MM.1S (cell line): Measurements from ENCODE around the gene CLEC3B.
"Not testable (repeated sequence)": the region's sequence is repeated elsewhere in the genome, so short reads cannot be mapped to it uniquely, and the experiment has no call there.

ENCODE experiments used
- DNase-seq: peaks from one replicate; pipeline ENCODE4 v3.0.0-alpha.2; 2015
- H2AFZ ChIP-seq: fragments of 300-600 bp; sonication (generic); 2 replicates; pipeline ENCODE4 v1.6.0; 2016; ENCODE audit warnings: antibody characterized with exemption, low read length
- H3F3A ChIP-seq: fragments of 300-600 bp; sonication (generic); 2 replicates; pipeline ENCODE4 v1.6.1; 2016; ENCODE audit warnings: mild to moderate bottlenecking, antibody characterized with exemption, low read length, moderate library complexity, mixed read lengths; ENCODE audit not compliant: insufficient read depth
- H3K27ac ChIP-seq: fragments of 300-600 bp; sonication (generic); 2 replicates; pipeline ENCODE4 v1.5.1; 2016; ENCODE audit warnings: mild to moderate bottlenecking, low read length
- H3K27me3 ChIP-seq: fragments of 300-600 bp; sonication (generic); replicated peaks from 2 replicates; pipeline ENCODE4 v1.6.0; 2016; ENCODE audit warnings: low read length; ENCODE audit not compliant: insufficient read depth
- H3K36me3 ChIP-seq: fragments of 300-600 bp; sonication (generic); replicated peaks from 2 replicates; pipeline ENCODE4 v1.6.1; 2016; ENCODE audit warnings: mild to moderate bottlenecking, low read length, mixed read lengths; ENCODE audit not compliant: insufficient read depth
- H3K4me1 ChIP-seq: fragments of 300-600 bp; sonication (generic); 2 replicates; pipeline ENCODE4 v1.6.1; 2016; ENCODE audit warnings: low read length, mixed read lengths
- H3K4me2 ChIP-seq: fragments of 300-600 bp; sonication (generic); 2 replicates; pipeline ENCODE4 v1.6.0; 2016; ENCODE audit warnings: low read depth, low read length
- H3K4me3 ChIP-seq: fragments of 300-600 bp; sonication (generic); 2 replicates; pipeline ENCODE4 v1.5.1; 2016; ENCODE audit warnings: low read length, mixed read lengths
- H3K79me2 ChIP-seq: fragments of 300-600 bp; sonication (generic); 2 replicates; pipeline ENCODE4 v1.6.1; 2016; ENCODE audit warnings: mixed run types, low read length, mixed read lengths
- H3K9ac ChIP-seq: fragments of 300-600 bp; sonication (generic); 2 replicates; pipeline ENCODE4 v1.6.1; 2016; ENCODE audit warnings: low read length, mixed read lengths
- H3K9me2 ChIP-seq: fragments of 300-600 bp; sonication (generic); replicated peaks from 2 replicates; pipeline ENCODE4 v1.6.1; 2016; ENCODE audit warnings: mild to moderate bottlenecking, low read length, mixed read lengths; ENCODE audit not compliant: insufficient read depth
- H3K9me3 ChIP-seq: fragments of 300-600 bp; sonication (generic); replicated peaks from 2 replicates; pipeline ENCODE4 v1.6.1; 2016; ENCODE audit warnings: mild to moderate bottlenecking, low read length, mixed read lengths; ENCODE audit not compliant: insufficient read depth
- H4K20me1 ChIP-seq: fragments of 300-600 bp; sonication (generic); 2 replicates; pipeline ENCODE4 v1.6.1; 2016; ENCODE audit warnings: mild to moderate bottlenecking, low read length, moderate library complexity, mixed read lengths; ENCODE audit not compliant: insufficient read depth
- EZH2 ChIP-seq: fragments of 300-600 bp; sonication (generic); optimal IDR thresholded peaks from 2 replicates; pipeline ENCODE3; 2017; ENCODE audit warnings: low read depth, mild to moderate bottlenecking, antibody characterized with exemption, low read length, mixed read lengths
- EZH2phosphoT487 ChIP-seq: fragments of 300-600 bp; sonication (generic); IDR thresholded peaks from 2 replicates; pipeline ENCODE4 v1.6.1; 2018; ENCODE audit warnings: antibody characterized with exemption, low read length
- TF ChIP-seq, protein P1 (sequence below): fragments of 300-600 bp; sonication (generic); IDR thresholded peaks from 2 replicates; pipeline ENCODE4 v1.5.1; 2016; ENCODE audit warnings: antibody characterized with exemption, low read length, mixed read lengths

Gene CLEC3B

DNA sequence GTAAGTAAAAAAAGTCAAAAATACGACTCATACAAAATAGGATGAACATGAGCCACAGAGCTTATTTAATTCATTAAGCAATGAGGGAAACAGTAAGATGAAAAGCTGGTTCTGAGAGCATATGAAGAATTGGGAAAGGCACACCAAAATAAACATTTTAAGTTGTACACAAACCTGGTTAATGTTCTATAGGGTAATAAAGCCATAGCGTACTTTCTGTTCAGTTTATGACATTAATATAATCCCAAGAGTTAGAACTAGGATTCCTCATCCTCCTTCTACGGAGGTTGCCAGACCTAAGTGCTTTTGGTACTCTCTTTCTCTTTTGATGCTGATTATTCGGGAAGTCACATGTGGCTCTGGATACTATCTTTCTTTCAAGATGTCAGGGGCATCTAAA, 41.4 kb downstream of the CLEC3B start:
- no peak for DNase-seq
- Histone ChIP-seq H3K36me3 (no peaks in the 10 kb centered on the region), H3K9ac (no peak overlapping the region), H3K9me3 (no peaks in the 10 kb centered on the region), H3K9me2 (no peaks in the 10 kb centered on the region), H4K20me1 (no peaks in the 10 kb centered on the region), H3K4me3 (no peak overlapping the region), H3K27ac (no peak overlapping the region), H3K4me1 (no peaks in the 10 kb centered on the region), H3K79me2 (no peaks in the 10 kb centered on the region), H3K4me2 (no peak overlapping the region), H3F3A (no peaks in the 10 kb centered on the region), H3K27me3 (no peaks in the 10 kb centered on the region), H2AFZ (no peak overlapping the region)
- TF ChIP-seq EZH2 (no peak), EZH2phosphoT487 (no peak)

DNA sequence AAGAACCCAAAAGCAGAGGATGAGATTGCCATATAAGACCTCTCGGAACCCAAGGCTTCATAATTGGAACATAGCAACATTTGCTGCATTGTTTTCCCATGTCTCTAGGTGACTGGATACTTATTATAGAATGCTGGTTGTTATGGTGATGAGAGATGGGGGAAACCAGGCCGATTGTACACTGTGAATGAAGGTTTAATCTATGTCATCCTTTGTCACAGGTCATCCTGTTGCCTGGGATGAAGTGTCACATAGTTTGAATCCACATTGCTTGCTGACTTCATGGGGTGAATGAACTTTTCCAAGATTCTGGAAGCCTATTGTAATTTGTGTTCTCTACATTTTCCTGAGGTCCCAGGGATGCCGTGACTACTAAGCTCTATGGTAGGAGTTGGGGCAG, 41.8 kb downstream of the CLEC3B start:
- Histone ChIP-seq H3K4me1 (no peaks in the 10 kb centered on the region), H2AFZ (no peak overlapping the region), H3K27ac (no peak overlapping the region), H3K4me2 (no peak overlapping the region), H3K36me3 (no peaks in the 10 kb centered on the region), H3K9ac (no peak overlapping the region), H4K20me1 (no peaks in the 10 kb centered on the region), H3K4me3 (no peak overlapping the region), H3K9me2 (no peaks in the 10 kb centered on the region), H3F3A (no peaks in the 10 kb centered on the region), H3K27me3 (no peaks in the 10 kb centered on the region), H3K79me2 (no peaks in the 10 kb centered on the region), H3K9me3 (no peaks in the 10 kb centered on the region)
- DNase-seq = no peak
- TF ChIP-seq EZH2 (no peak), EZH2phosphoT487 (no peak)
- TF ChIP-seq, protein P1, sequence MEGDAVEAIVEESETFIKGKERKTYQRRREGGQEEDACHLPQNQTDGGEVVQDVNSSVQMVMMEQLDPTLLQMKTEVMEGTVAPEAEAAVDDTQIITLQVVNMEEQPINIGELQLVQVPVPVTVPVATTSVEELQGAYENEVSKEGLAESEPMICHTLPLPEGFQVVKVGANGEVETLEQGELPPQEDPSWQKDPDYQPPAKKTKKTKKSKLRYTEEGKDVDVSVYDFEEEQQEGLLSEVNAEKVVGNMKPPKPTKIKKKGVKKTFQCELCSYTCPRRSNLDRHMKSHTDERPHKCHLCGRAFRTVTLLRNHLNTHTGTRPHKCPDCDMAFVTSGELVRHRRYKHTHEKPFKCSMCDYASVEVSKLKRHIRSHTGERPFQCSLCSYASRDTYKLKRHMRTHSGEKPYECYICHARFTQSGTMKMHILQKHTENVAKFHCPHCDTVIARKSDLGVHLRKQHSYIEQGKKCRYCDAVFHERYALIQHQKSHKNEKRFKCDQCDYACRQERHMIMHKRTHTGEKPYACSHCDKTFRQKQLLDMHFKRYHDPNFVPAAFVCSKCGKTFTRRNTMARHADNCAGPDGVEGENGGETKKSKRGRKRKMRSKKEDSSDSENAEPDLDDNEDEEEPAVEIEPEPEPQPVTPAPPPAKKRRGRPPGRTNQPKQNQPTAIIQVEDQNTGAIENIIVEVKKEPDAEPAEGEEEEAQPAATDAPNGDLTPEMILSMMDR = no peak

DNA sequence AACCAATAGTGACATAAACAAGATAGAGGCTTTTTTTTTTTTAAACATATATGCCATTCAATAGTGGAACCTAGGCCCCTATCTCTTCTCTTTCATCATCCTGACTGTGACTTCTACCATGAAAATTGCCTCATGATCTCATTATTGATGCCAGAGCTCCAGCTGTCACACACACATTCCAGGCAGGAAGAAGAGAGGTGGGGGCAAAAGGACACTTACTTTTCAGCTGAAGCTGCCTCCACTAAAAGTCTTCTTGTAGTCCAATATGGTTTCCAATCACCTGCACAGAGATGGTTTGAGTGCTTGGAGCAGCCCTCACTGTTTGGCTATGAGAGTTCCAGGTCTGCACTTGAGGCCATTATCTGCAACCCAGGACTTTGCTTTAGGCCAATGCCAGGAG, 45.0 kb downstream of the CLEC3B start:
- no peak for TF ChIP-seq EZH2phosphoT487
- TF ChIP-seq, protein P1 = no peak
- TF ChIP-seq EZH2 = no peak
- Histone ChIP-seq H3K4me2 (no peak overlapping the region), H3K9me2 (no peaks in the 10 kb centered on the region), H4K20me1 (no peaks in the 10 kb centered on the region), H3K27ac (no peak overlapping the region), H3K79me2 (no peaks in the 10 kb centered on the region), H2AFZ (no peak overlapping the region), H3K9me3 (no peaks in the 10 kb centered on the region), H3K27me3 (no peaks in the 10 kb centered on the region), H3F3A (no peaks in the 10 kb centered on the region), H3K4me1 (no peaks in the 10 kb centered on the region), H3K4me3 (no peak overlapping the region), H3K9ac (no peak overlapping the region), H3K36me3 (no peaks in the 10 kb centered on the region)
- no peak for DNase-seq

DNA sequence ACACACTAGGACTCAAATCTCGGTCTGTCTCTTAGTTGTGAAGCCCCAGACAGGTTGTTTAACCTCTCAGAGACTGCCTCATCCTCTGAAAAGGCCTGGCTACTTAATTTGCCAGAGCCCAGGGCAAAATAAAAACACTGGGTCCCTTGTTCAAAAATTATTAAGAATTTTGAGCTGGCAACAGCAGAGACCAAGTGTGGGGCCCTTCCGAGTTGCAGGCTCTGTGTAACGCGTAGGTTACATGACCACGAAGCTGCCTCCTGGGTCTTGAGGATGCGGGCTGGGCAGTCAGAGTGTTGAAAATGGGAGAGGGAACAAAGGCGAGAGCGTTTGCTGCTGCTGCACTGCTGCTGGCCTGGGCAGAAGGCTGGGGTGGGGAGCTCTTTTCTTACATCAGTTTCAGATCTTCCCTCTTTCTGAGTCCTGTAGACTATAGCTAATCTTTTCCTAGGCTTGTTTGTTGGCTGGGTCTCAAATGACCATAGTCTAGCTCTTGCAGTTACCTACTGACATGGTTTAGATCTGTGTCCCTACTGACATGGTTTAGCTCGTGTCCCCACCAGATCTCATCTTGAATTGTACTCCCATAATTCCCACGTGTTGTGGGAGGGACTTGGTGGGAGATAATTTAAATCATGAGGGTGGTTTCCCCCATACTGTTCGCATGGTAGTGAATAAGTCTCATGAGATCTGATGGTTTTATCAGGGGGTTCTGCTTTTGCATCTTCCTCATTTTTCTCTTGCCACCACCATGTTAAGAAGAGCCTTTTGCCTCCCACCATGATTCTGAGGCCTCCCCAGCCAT, 49.9 kb downstream of the CLEC3B start:
- Histone ChIP-seq H3K9me2 (no peaks in the 10 kb centered on the region), H3K79me2 (no peaks in the 10 kb centered on the region), H2AFZ (no peak overlapping the region), H3K4me2 (no peak overlapping the region), H3K9ac (no peak overlapping the region), H3K27me3 (no peaks in the 10 kb centered on the region), H3K4me3 (no peak overlapping the region), H3K4me1 (no peaks in the 10 kb centered on the region), H3K9me3 (no peaks in the 10 kb centered on the region), H3K27ac (no peak overlapping the region), H4K20me1 (no peaks in the 10 kb centered on the region), H3K36me3 (no peaks in the 10 kb centered on the region), H3F3A (no peaks in the 10 kb centered on the region)
- no peak for DNase-seq
- TF ChIP-seq EZH2 (no peak), EZH2phosphoT487 (no peak)
- TF ChIP-seq, protein P1 = no peak

DNA sequence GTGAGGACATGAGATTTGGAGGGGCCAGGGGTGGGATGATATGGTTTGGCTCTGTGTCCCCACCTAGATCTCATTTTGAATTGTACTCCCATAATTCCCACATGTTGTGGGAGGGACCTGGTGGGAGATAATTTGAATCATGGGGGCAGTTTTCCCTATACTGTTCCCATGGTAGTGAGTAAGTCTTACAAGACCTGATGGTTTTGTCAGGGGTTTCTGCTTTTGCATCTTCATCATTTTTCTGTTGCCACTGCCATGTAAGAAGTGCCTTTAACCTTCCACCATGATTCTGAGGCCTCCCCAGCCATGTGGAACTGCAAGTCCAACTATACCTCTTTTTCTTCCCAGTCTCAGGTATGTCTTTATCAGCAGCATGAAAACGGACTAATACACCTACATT, 52.2 kb downstream of the CLEC3B start:
- H3K27ac ChIP-seq, H2AFZ ChIP-seq, H3K79me2 ChIP-seq, H3K9ac ChIP-seq, H3K36me3 ChIP-seq, H3K4me1 ChIP-seq, H3K9me3 ChIP-seq, H3K27me3 ChIP-seq, H3F3A ChIP-seq, H3K4me3 ChIP-seq, H4K20me1 ChIP-seq, H3K9me2 ChIP-seq, DNase-seq, H3K4me2 ChIP-seq: not testable (repeated sequence)
